HepG2 (cell line): ENCODE results near the gene SLC25A22. TPM values are rescaled to one million over a fixed set of nuclear protein-coding genes. Genes with fewer than 3 reads are reported as not detected.
A peak's percentile ranks its signal among the peaks of the same experiment; 100 is the strongest.

Source experiments
- ARID2 ChIP-seq: sonication (generic); formaldehyde crosslinking; IDR thresholded peaks from 2 replicates; pipeline ENCODE4 v1.8.1; 2022; ENCODE audit warnings: mild to moderate bottlenecking, missing genetic modification reagents, borderline replicate concordance
- BRCA1 ChIP-seq: sonication (generic); formaldehyde crosslinking; IDR thresholded peaks from 2 replicates; pipeline ENCODE4 v1.4.0; 2020; ENCODE audit warnings: missing genetic modification reagents
- CHCHD3 ChIP-seq: sonication (generic); formaldehyde crosslinking; IDR thresholded peaks from 2 replicates; pipeline ENCODE4 v1.8.0; 2022; ENCODE audit warnings: mild to moderate bottlenecking, missing genetic modification reagents, moderate library complexity
- FIP1L1 ChIP-seq: fragments of 200-400 bp; formaldehyde crosslinking; IDR thresholded peaks from 2 replicates; pipeline ENCODE4 v1.6.1; 2018; ENCODE audit warnings: low read depth, mild to moderate bottlenecking, low read length, moderate library complexity, borderline replicate concordance; ENCODE audit not compliant: insufficient read depth
- GABPA ChIP-seq, 2 experiments: IDR thresholded peaks; 2 replicates each; pipeline ENCODE4 v1.6.1; 2011 to 2016; ENCODE audit warnings: low read depth in 2 of 2, low read length in 1 of 2, missing biosample characterization in 1 of 2, missing genetic modification characterization in 1 of 2
- HOXA7 ChIP-seq: sonication (generic); formaldehyde crosslinking; IDR thresholded peaks from 2 replicates; pipeline ENCODE4 v1.8.1; 2022; ENCODE audit warnings: mild to moderate bottlenecking, missing genetic modification reagents, moderate library complexity
- KDM3A ChIP-seq: IDR thresholded peaks from 2 replicates; pipeline ENCODE4 v1.6.1; 2018; ENCODE audit warnings: low read depth, missing compliant biosample characterization
- NFE2L2 ChIP-seq: fragments of 150-350 bp; IDR thresholded peaks from 2 replicates; pipeline ENCODE4 v1.6.1; 2014; ENCODE audit warnings: low read length
- NFIC ChIP-seq: IDR thresholded peaks from 2 replicates; pipeline ENCODE4 v1.6.1; 2012; ENCODE audit warnings: mild to moderate bottlenecking, low read length, inconsistent platforms
- PHF20 ChIP-seq: sonication (generic); formaldehyde crosslinking; IDR thresholded peaks from 2 replicates; pipeline ENCODE4 v1.5.0; 2020; ENCODE audit warnings: mild to moderate bottlenecking, missing genetic modification reagents
- PRDM10 ChIP-seq: sonication (generic); formaldehyde crosslinking; IDR thresholded peaks from 2 replicates; pipeline ENCODE4 v1.4.0; 2020; ENCODE audit warnings: low read depth, missing genetic modification reagents
- ZBTB43 ChIP-seq: sonication (generic); formaldehyde crosslinking; conservative IDR thresholded peaks from 2 replicates; pipeline ENCODE4 v1.4.0; 2020; ENCODE audit warnings: missing genetic modification reagents
- ZGPAT ChIP-seq: IDR thresholded peaks from 2 replicates; pipeline ENCODE4 v1.6.1; 2016; ENCODE audit warnings: mild to moderate bottlenecking
- ZNF121 ChIP-seq: sonication (generic); formaldehyde crosslinking; IDR thresholded peaks from 2 replicates; pipeline ENCODE4 v1.5.0; 2020; ENCODE audit warnings: mild to moderate bottlenecking, missing genetic modification reagents
- ZNF138 ChIP-seq: sonication (generic); formaldehyde crosslinking; IDR thresholded peaks from 2 replicates; pipeline ENCODE4 v1.5.0; 2020; ENCODE audit warnings: mild to moderate bottlenecking, low read depth, missing genetic modification reagents
- ZNF329 ChIP-seq: sonication (generic); formaldehyde crosslinking; IDR thresholded peaks from 2 replicates; pipeline ENCODE4 v1.9.0; 2021; ENCODE audit warnings: low read depth, mild to moderate bottlenecking, missing genetic modification reagents
- ZNF414 ChIP-seq: sonication (generic); formaldehyde crosslinking; IDR thresholded peaks from 2 replicates; pipeline ENCODE4 v1.5.0; 2020; ENCODE audit warnings: missing genetic modification reagents
- ZNF564 ChIP-seq: sonication (generic); formaldehyde crosslinking; IDR thresholded peaks from 2 replicates; pipeline ENCODE4 v1.8.1; 2023; ENCODE audit warnings: mild to moderate bottlenecking, missing genetic modification reagents
- ZNF660 ChIP-seq: sonication (generic); formaldehyde crosslinking; IDR thresholded peaks from 2 replicates; pipeline ENCODE4 v1.5.1; 2020; ENCODE audit warnings: mild to moderate bottlenecking, low read depth, missing genetic modification reagents, borderline replicate concordance
- ZNF770 ChIP-seq: sonication (generic); formaldehyde crosslinking; IDR thresholded peaks from 2 replicates; pipeline ENCODE4 v1.5.0; 2020; ENCODE audit warnings: mild to moderate bottlenecking, missing genetic modification reagents
- polyA plus RNA-seq, 8 experiments: library from polyadenylated mRNA; depleted of rRNA in 3 of 8; stranded (reverse) in 7 of 8; unstranded in 1 of 8; fragments of >200 nt; fragmentation: Illumina TruSeq in 4 of 8; extraction: Trizol in 4 of 8; gene quantifications; 2 replicates each; pipeline versions ENCODE4 v1.2.1 to v1.2.3, GENCODE V29; 2011 to 2016; ENCODE audit warnings: low read depth in 4 of 8, missing spikeins in 1 of 8, mixed read lengths in 1 of 8; ENCODE audit not compliant: insufficient read depth in 1 of 8
- total RNA-seq, 5 experiments: library from RNA; depleted of rRNA; stranded (reverse); fragments of >200 nt; fragmentation: Illumina TruSeq; extraction: Trizol; gene quantifications; 2 replicates each; pipeline ENCODE4 v1.2.3, GENCODE V29; 2016; ENCODE audit warnings: low read depth in 1 of 5

SLC25A22 gene
- total and polyA plus RNA-seq, 2 of the 13 experiments (the other 11 are each of a cell fraction or from before 2014, with no cell fraction given) = 12.4 to 19.2 TPM

GRCh38 chr11:842370-843002, 44.4 kb upstream of the SLC25A22 start, which contains the start of the genes POLR2L and TSPAN4 (continued):
- peak; percentile 98 for TF ChIP-seq PRDM10 (CRISPR knock-in tag)
- TF ChIP-seq CHCHD3 (CRISPR knock-in tag) = no peak
- peak; percentile 14; the same call in 1 of the 2 replicates for TF ChIP-seq ZNF770 (CRISPR knock-in tag)
- TF ChIP-seq ZNF121 (CRISPR knock-in tag) = 0 out of 2 replicates have a peak, but pooled peaks have one; percentile 27
- no peak for TF ChIP-seq ZNF414 (CRISPR knock-in tag)
- TF ChIP-seq GABPA (IDR thresholded peaks at IDR 0.05; ENCODE audit: low read depth, low read length) = no peak
- no peak for TF ChIP-seq GABPA (CRISPR knock-in tag; IDR thresholded peaks at IDR 0.05; ENCODE audit: low read depth)
- TF ChIP-seq ZNF564 (CRISPR knock-in tag) = no peak; the same call in 1 of the 2 replicates
- TF ChIP-seq NFIC = no peak
- peak; percentile 19; the same call in 1 of the 2 replicates for TF ChIP-seq ZGPAT (CRISPR knock-in tag)
- peak; percentile 83; the same call in 1 of the 2 replicates for TF ChIP-seq BRCA1 (CRISPR knock-in tag)
- 0 out of 2 replicates have a peak, but pooled peaks have one; percentile 41 for TF ChIP-seq ARID2 (CRISPR knock-in tag)
- TF ChIP-seq NFE2L2 = no peak
- no peak for TF ChIP-seq ZNF660 (CRISPR knock-in tag)
- TF ChIP-seq PHF20 (CRISPR knock-in tag) = 0 out of 2 replicates have a peak, but pooled peaks have one; percentile 17
- TF ChIP-seq ZNF138 = no peak; the same call in 1 of the 2 replicates
- no peak for TF ChIP-seq HOXA7 (CRISPR knock-in tag)
- TF ChIP-seq KDM3A (CRISPR knock-in tag) = 0 out of 2 replicates have a peak, but pooled peaks have one; percentile 8
- 0 out of 2 replicates have a peak, but pooled peaks have one; percentile 19 for TF ChIP-seq ZNF329 (CRISPR knock-in tag)
- TF ChIP-seq ZBTB43 (CRISPR knock-in tag) = 0 out of 2 replicates have a peak, but pooled peaks have one; percentile 41
- no peak for TF ChIP-seq FIP1L1
